Measurements from ENCODE around the gene COL24A1.

DNA sequence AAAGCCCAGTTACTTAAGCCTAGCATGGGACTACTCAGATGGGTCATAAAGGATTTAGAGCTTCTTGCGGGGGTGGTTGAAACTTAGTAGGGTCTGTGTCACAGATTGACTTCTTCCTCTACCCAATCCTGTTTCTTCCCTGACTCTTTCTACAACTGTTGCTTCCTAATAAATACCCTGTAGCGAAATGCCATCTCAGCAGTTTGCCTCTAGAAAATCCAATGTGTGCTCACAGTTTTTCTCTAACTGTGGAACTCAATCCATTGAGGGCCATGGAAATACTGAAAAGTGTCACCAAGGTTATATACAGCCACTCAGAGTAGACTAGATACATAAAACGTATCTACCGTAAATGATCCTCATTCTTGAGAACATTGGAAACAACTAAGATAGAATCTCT, 217.7 kb downstream of the COL24A1 start:
- no peak for TF ChIP-seq CTCF (IDR thresholded peaks at IDR 0.05; ENCODE audit: borderline replicate concordance, extremely low read depth, low read length, poor library complexity, severe bottlenecking)
- no peak for TF ChIP-seq EZH2 (IDR thresholded peaks at IDR 0.05; ENCODE audit: borderline replicate concordance, low read depth, low read length, severe bottlenecking)
